HG02885 (cell line): ENCODE data around the gene IQSEC1.

Experiments
- ATAC-seq: cut with Tn5 transposase; IDR thresholded peaks from one replicate; pipeline ENCODE4 v1.9.1; 2021; ENCODE audit warnings: mild to moderate bottlenecking; ENCODE audit not compliant: unreplicated experiment, poor library complexity

The IQSEC1 gene

DNA sequence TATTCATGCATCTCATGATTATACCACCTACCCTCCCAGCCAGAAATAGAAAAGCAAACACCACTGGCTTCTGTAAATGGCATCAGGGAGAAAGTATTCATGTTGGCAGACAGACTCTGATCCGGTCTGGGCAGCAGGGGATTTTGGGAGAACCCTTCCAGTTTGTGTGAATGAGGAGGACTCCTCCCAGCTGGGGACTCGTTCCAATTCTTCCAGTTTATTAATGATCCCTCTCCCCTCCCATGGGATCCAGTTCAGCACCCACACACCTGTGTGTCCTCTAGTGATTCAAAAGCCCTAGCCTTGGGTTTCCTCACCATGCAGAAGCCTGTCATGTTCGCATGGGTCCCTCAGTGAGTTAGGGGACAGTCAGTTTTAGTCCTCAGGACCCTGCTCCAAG, 110.9 kb downstream of the IQSEC1 start:
- ATAC-seq, result no peak

DNA sequence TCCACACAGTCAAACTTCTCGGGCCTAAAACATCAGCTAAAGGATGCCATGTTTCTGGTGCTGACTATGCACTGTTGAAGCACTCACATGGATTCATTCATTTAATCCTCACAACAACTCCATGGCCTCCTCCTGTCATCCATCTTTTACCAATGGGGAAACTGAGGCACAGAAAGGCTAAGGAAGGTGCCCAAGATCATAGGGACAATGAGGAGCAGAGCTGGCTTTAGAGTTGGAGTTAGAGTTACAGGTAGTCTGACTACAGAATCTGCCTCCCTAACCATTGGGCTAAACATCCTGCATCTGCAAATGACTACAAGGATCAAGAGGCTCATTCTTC, 111.6 kb downstream of the IQSEC1 start:
- ATAC-seq, result no peak

DNA sequence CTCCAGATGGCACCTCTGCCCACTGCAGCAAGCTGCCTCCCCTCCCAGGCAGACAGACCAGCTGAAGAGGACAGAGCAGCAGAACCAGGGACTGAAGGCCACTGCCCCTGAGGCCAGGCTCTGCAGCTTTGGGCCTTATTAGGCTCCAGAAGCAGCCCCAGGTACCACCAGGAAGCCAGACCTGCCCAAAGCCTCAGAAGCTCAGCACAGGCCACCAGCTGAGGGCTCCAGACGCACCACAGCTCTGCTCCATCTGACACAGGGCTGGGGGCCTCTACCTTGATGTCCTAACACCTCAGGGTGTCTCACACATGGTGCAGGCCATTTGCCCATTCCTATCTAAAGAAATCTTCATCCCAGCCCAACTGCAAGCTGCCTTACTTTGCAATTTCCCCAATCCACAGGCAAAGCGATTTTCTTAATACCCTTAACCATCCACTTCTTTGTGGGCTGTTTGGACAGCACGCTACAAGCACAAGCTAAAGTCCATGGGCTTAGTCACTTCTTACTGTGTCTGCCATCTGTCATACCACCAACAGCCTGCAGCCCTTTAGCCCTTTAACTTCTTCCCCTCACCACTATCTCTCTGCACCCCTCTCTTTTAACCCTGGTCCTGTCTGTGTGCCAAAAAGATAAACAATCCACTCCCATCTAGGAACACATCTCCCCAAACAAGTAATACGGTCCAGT, 112.1 kb downstream of the IQSEC1 start:
- ATAC-seq, result no peak

DNA sequence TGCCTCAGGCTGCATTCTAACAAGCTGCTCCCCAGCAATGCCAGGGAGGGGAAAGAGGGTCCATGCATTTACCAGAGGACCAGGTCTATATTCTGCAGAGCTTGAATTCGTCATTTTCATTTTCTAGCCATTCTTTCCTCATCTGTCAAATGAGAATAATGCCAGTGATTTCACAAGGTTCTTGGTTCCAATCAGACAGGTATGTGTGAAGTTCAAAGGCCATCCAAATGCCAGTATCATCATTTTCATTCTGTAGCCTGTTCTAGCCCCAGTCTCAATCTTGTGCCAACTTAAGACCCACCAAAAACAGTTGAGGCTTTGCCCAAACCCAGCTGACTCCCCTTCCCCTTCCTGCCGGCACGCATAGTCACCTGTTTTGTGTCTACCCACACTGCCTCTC, 112.7 kb downstream of the IQSEC1 start:
- ATAC-seq, result no peak

DNA sequence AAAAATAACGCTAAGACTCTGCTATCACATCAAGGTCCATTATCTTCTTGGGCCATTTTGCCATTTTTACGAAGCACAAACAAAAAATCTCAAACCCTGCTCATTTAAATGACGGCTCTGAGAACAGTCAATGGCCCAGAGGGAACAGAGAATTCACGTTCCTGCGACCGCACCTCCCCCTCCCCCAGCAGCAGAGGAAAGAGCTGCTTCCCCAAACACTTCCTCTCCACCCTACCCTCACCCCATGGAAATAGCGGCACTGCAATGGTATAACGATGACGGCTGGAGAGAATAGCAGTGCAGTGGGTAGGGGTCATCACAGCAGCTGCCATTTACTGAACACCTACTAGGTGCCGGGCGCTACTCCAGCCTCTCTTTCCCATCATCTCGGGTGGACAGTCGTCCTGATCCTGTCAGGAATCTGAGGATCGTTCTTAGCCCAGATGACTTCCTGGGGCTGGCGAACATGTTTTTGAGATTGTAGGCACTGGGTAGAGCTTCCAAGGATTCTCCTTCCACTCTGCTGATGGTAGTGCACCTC, 113.3 kb downstream of the IQSEC1 start:
- ATAC-seq, result no peak

DNA sequence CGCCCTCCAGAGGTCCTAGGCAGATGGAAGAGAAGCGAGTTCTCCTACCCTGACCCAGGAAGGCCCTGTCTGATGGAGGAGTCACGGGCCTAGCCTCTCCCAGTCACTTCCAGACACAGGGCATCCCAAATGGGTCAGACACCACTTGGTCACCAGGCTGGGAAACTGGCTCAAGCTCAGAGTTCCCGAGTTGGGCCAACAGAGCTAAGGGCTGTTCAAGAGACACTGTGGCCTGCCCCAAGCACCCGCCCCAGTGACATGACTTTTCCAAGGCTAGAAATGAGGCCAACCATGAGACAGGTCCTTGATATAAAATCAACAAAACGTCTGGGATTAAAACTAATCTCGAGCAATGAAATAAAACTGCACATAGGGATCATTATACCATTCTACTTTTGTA, 113.8 kb downstream of the IQSEC1 start:
- no peak for ATAC-seq

DNA sequence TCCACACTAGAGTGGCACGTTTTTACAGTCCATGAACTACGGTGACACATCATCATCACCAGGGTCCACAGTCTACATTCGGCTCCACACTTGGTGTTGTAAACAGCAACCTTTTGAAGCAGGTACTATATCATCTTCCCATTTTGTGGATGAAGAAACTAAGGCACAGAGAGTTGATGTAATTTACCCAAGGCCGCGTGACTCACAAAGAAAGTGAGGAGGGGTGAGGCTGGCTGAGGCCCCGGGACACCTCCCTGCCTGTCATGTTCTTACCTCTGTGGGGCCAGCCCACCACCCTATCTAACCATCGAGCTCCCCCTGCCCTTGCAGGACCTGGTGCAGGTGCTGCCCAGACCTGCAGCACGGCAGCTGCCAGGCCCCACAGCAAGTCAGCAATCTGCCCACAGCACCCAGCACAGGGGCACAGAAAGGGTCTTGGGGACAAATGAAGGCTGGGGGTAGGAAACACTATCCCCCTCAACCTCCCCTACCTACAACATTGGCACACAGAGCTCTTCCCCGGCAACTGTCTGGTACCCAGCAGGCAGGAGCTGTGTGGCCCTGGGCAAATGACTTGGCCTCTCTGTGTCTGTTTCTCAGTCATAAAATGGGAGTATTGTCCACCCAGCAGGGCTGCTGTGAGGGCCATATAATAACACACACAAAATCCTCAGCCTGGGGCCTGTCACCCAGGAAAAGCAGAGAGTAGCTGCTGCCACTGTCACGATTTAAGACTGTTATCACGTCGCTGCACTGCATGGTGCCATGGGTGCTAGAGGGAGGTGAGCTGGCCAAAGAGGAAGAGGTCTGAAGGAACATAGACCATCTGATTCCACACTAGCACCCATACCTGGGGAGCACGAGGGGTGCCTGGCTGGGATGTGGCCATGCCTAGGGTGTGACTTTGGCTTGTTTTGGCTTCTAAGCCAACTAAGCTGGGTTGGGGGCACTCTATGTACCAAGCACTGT, 115.1 kb downstream of the IQSEC1 start:
- no peak for ATAC-seq

DNA sequence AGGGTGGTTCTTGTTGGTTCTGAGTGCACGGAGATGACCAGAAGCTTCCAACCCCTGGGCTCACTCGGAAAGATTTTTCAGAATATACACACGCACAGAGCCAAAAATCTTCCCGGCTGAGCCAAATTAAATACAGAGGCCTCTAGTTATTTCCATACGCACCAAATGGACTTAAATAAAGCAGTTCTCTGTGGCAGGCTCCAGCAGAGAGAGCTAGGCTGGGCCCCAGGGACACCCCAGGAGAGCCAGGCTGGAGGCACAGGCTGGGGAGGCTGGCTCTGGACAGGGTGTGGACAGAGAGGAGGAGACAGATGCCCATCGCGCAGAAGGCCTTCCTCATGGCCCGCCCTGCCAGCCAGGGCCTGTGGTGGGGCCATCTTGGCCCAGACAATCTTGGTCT, 115.9 kb downstream of the IQSEC1 start:
- no peak for ATAC-seq

DNA sequence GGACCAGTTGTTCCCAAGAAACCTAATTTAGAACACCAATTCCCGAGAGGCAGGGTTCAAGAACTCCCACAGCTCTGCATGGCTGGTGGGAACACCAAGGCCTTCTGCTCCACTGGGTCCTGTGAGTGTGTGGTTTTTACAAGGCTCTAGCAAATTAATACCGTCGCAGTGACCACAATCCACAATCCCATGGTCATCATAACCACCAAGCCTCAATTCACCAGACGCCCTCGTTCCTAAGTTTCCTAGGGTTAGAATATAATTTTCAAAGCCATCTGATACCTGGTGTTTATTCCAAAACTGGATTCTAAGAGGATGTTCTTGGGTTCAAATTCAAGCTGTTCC, 116.9 kb downstream of the IQSEC1 start:
- no peak for ATAC-seq

DNA sequence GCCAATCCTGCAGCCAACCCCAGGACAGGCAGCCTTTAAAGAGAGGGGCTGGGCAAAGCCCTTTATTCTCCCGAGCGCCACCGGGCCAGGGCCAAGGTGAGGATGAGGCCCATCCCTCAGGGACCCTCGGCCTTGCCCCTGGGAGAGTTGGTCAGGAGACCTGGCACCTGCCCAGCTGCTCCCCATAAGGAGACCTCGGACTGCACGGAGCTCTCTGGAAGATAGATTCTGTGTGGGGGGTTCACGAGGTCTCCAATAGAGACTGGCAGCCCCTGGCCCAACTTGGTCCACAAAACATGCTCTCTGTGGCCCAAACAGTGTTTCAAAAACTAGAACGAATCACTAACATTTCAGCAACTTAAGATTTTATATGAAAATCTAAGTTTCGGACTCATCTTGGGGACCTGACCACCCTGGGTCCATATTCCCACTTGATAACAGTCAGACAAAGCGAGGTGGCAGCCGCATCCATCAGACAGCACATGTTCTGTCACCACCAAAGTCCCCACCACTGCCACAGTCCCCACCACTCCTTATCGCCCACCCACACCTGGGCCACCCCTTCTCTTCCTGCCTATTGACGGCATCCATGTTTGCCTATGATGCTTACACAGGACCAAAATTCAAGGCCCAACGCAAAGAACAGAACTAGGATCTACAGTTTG, 117.4 kb downstream of the IQSEC1 start:
- ATAC-seq, result no peak

DNA sequence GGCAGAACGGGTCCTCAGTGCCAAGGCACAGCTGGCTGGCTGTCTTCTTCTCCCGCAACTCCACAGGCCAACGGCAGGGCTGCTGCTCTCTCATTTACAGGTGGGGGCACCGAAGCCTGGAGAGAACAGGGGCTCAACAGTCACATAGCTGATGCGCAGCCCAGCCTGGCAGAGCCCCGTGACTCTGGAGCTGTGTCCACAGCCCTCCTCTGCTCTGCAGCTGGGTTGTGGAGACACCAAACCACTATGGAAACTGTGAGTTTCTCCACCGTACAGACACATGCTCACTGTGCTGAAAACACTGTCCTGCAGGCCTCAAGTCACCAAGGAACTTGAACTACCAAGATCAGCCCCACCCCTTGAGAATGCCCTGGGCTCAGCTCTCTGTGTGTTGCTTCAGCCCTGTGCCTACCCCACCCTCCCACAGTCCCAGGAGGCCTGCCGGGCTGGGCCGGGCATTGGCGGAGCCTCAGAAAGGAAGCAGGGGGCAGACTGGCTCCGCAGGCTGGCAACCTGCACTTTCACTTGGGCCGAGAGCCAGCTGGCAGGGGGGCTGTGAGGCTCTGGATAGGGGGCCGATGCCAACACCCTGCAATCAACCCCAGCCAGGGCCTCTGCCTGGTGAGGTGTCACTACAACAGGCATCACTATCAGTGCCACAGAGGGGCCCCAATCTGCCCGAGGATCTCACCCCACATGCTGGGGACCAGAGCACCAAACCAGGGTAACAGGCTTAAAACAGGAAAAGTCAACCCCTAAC, 118.2 kb downstream of the IQSEC1 start:
- ATAC-seq, result peak; percentile 53

DNA sequence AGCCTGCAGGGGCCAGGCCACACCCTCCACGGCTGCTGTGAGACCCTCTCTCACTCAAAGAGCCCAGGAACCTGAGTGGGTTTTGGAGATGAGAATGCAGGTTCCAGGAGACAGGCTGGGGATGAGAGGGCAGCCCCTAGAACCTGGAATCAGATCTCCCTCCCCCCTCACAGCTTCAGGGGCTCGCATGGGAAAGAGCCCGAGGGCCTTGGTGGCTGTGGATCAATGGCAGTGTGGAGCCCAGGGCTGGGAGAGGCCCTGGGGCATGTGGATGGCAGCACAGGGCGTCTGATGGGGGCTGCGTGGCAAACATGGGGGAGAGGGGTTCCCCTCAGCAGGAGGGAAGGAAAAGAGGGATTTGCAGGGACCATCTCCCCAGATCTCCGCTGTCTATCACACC, 119.0 kb downstream of the IQSEC1 start:
- ATAC-seq, result no peak

DNA sequence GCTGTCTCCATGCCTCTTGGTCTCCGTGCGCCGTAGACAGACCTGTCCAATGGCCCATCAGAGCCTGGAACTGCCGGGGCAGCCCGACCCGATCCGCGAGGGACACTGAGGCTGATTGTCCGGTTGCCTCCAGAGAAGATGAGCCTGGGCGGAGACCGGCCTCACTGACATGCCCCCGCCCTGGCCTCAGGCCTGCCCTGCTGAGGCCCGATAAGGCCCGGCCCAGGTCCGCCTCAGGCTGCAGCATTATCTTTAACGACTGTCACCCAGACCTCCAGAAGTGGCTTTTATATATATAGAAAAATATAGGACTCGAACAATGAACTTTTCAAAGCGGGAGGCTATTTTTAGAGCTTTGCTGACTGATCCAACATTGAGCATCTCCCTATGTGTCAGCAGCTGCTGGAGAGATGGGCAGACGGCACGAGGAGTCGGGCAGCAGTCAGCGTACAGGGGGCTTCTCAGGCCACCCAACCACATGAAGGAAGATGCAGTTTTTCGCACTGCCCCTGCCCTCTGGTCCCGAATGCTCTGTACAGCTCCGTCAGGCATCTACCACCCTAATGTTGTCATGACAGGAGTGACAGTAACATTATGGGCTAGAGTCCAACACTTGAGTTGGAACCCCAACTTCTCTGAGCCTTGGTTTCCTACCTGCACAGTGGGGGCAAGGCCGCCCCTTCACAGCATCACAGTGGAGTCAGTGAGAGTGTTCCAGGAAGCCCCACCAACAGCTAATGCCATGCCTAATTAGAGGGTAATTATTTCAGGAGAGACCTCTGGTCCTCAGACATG, 119.8 kb downstream of the IQSEC1 start:
- no peak for ATAC-seq

DNA sequence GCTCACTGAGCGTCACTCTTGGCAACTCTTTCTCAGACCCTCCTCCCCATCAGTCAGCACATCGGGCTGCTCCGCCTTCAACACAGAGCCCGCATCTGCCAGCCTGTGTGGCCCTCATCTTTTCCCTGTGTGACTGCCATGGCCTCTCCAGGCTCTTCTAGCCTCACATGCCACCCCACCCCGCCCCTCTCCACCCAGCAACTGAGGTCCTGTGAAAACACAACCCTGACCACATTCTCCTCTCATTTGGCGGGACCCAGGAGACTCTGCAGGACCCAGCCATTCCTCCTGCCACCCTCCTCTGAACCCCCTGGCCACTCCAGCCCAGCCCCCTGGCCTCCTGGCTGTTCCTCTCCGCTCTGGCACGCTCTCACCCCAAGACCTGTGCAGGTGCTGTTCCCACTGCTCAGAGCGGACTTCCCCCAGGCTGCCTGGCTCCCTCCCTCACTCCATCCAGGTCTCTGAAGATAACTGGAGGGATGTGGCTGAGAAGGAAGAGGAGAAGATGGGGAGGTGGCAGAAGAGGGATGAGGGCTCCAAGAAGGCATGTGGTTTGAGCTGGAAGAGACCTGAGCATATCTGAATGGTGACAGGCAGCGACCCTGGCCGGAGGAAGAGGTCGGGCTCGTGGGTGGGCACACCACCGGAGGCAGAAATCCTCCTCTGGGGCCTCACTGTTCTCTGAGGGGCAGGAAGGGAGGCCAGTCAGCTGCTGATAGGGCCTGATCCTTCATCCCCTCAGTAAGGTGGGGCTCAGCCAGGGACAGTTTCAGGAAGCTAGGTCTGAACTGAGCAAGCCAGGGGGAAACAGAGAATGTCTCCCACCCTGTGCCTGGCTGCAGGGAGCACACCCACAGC, 120.7 kb downstream of the IQSEC1 start:
- ATAC-seq, result no peak

DNA sequence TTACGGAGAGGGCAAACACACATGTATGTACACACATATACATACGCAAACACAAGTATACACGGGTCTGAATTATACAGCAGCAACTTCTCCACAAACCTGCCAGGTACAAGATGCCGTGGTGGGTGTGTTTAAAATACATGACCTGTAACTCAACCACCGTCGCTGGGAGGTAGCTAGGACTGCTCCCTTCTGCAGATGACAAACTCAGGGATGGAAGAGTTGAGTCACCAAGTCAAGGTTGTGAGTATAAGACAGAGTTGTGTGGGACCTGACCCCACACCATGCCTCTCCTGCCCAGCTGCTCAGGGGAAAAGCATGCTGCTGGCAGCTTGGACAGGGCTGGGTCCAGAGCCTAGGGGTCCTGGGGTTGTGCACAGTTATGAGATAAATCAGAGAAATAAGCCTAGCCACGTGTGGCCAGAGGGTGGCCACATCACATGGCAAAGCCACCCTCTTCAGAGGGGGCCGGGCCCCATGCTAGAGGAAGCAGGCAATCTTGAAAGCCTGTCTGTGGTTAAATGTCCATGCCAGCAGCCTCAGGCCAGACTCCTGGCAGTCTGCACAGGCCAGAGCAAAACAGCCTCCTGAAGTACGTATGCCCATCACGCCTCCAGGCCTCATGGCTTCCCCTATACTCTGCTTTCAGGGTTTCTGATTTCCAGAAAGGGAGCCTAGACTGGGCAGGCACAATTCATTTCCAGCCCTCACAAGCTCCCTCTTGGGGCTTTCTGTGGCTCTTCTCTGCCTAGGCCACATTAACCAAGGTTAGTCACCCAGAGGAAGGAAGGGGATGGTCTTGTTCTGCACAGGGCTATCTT, 124.1 kb downstream of the IQSEC1 start:
- peak; percentile 55 for ATAC-seq

DNA sequence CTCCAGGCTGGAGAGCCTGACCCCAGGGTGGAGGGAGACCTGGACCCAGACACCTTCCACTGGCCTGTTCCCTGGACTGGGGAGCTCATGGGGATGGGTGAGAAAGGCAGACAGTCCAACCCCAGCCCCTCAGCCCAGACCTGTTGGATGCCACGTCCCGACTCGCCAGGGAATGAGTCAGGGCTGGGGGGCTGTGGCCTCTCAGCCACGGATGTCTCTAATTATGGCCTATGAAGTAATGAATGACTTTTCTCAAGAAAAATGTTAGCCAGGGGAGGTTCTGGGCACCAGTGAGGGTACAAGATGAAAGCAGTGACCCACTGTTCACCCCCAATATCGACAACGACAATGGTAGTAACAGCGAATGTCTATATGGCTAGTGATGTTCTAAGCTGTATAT, 124.9 kb downstream of the IQSEC1 start:
- ATAC-seq, result no peak

DNA sequence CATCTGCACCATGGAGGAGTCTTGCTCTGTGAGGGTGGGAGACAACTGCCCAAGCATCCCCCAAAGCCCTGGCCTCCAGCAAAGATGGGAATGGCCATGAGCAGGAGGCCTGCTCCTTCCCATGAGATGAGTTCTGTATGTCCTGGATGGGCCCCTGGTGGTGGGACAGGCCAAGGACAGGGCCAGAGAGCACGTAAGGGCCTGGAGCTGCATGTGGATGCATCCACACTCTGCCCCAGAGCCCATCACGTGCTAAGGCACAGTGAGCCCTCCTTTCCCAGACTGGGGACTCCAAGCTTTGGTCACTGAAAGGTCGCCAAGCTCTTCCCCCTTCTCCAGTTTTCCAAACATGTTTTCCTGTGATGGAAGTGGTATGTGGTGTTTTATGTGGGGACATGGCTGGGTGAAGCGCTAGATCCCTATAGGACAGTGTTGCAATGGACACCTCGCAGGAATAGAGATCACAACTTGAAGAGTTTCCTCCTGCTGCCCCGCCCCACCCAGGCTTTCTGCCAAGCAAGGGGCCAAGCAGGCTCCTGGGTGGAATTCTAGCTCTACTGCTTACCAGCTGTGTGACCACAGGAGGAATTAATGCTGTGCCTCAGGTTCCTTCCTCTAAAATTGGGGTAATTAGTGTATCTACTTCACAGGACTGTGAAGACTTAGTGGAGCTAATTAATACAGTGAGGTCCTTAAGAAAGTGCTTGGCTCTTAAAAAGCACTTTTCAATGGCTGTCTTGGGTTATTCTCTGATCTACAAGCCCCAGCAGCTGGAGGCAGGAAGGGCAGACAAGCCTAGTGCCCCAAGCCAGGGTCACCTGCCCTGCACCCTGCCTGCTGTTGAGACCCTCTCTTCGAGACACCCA, 125.5 kb downstream of the IQSEC1 start:
- ATAC-seq, result no peak
